GM04503 (cell line): ENCODE results near the gene PLCG2.
A peak's percentile ranks its signal among the peaks of the same experiment; 100 is the strongest.
"Not testable (repeated sequence)": the region's sequence is repeated elsewhere in the genome, so short reads cannot be mapped to it uniquely, and the experiment has no call there.

Experiments
- DNase-seq: peaks from one replicate; pipeline ENCODE4 v3.0.0-alpha.2; 2012; ENCODE audit warnings: low read depth

Gene PLCG2

GRCh38 chr16:81939164-81940056 lies 160.3 kb downstream of the PLCG2 start:
- DNase-seq = no peak

GRCh38 chr16:81940781-81941560 lies 161.9 kb downstream of the PLCG2 start:
- peak; percentile 37 for DNase-seq

GRCh38 chr16:81942007-81942601 lies 163.0 kb downstream of the PLCG2 start:
- no peak for DNase-seq

GRCh38 chr16:81945665-81946064 lies 166.6 kb downstream of the PLCG2 start:
- DNase-seq = peak; percentile 51

GRCh38 chr16:81946206-81946605 lies 167.1 kb downstream of the PLCG2 start:
- peak; percentile 45 for DNase-seq

GRCh38 chr16:81951564-81951963 lies 172.5 kb downstream of the PLCG2 start:
- DNase-seq = no peak

- DNase-seq = no peak
These were observed 177.3 kb downstream of the PLCG2 start for GRCh38 chr16:81956213-81956948.

GRCh38 chr16:81964808-81965207 lies 185.7 kb downstream of the PLCG2 start:
- no peak for DNase-seq

GRCh38 chr16:81967358-81967757 lies 188.3 kb downstream of the PLCG2 start:
- no peak for DNase-seq

- no peak for DNase-seq
These were observed 192.8 kb downstream of the PLCG2 start for GRCh38 chr16:81971853-81972252.

- DNase-seq = no peak
These were observed 194.6 kb downstream of the PLCG2 start for GRCh38 chr16:81973737-81974136.

GRCh38 chr16:81975637-81976036 lies 196.5 kb downstream of the PLCG2 start:
- no peak for DNase-seq

- not testable (repeated sequence) for DNase-seq
These were observed 198.3 kb downstream of the PLCG2 start for GRCh38 chr16:81977335-81977942.

- DNase-seq = no peak
These were observed 208.0 kb downstream of the PLCG2 start for GRCh38 chr16:81987121-81987520.

GRCh38 chr16:81987706-81988105 lies 208.6 kb downstream of the PLCG2 start:
- no peak for DNase-seq

GRCh38 chr16:81992859-81993258 lies 213.8 kb downstream of the PLCG2 start:
- no peak for DNase-seq

GRCh38 chr16:81994485-81994884 lies 215.4 kb downstream of the PLCG2 start:
- no peak for DNase-seq

- DNase-seq = no peak
These were observed 216.6 kb downstream of the PLCG2 start for GRCh38 chr16:81995651-81996050.

GRCh38 chr16:81996664-81997509 lies 217.8 kb downstream of the PLCG2 start:
- DNase-seq = no peak

- DNase-seq = peak; percentile 56
These were observed 218.6 kb downstream of the PLCG2 start for GRCh38 chr16:81997738-81998137.

GRCh38 chr16:82002831-82003230 lies 223.7 kb downstream of the PLCG2 start:
- DNase-seq = no peak
